GM12878 (cell line): ENCODE results near the gene CLEC19A. TPM values are rescaled to one million over a fixed set of nuclear protein-coding genes. Genes with fewer than 3 reads are reported as not detected.

ENCODE experiments used
- ATAC-seq: fragments of 200-7000 bp; cut with Tn5 transposase; 3 replicates; pipeline ENCODE4 v1.9.1; 2020; ENCODE audit warnings: mild to moderate bottlenecking, moderate library complexity
- BruUV-seq: library from RNA; stranded (reverse); fragments of 400-500 nt; replicated peaks from 2 replicates; lab custom pipeline; 2021; lab: Mats Ljungman, UMichigan
- CTCF ChIA-PET: fragments of 300-600 bp; sonication (Branson Sonifier 250); formaldehyde crosslinking; extraction: SDS; loops from one replicate; lab custom pipeline; 2021; ENCODE audit warnings: inconsistent platforms; lab: Yijun Ruan, JAX
- POLR2A ChIA-PET: fragments of 350-600 bp; formaldehyde crosslinking; extraction: SDS; loops from one replicate; lab custom pipeline; 2021; ENCODE audit warnings: inconsistent platforms; lab: Charles Lee
- RAD21 ChIA-PET: fragments of 300-600 bp; sonication (Branson Sonifier 250); formaldehyde crosslinking; loops from one replicate; lab custom pipeline; 2023; ENCODE audit warnings: antibody characterized with exemption; ENCODE audit not compliant: unreplicated experiment; lab: Charles Lee
- SMC1A ChIA-PET: fragments of 300-600 bp; sonication (Branson Sonifier 250); formaldehyde crosslinking; loops from one replicate; lab custom pipeline; 2023; ENCODE audit not compliant: unreplicated experiment, uncharacterized antibody; lab: Charles Lee
- DNase-seq: peaks from one replicate; pipeline ENCODE4 v3.0.0-alpha.2; 2011; ENCODE audit warnings: low read depth, low spot score
- FAIRE-seq: peaks from 3 replicates; lab custom pipeline; 2011; peaks lifted over from hg19 to GRCh38; lab: Jason Lieb, UNC
- H2AFZ ChIP-seq: 2 replicates; pipeline ENCODE4 v1.6.0; 2011; ENCODE audit warnings: low read depth, low read length, control low read depth; ENCODE audit not compliant: control insufficient read depth
- H3K27ac ChIP-seq: 2 replicates; pipeline ENCODE4 v1.5.1; 2011; ENCODE audit warnings: control low read depth; ENCODE audit not compliant: control insufficient read depth, insufficient read depth
- H3K27me3 ChIP-seq, 2 experiments: replicated peaks in 1 of 2; 2 replicates each; pipeline versions ENCODE4 v1.6.0 to v1.6.1; 2011; ENCODE audit warnings: low read length in 1 of 2; ENCODE audit not compliant: control insufficient read depth in 2 of 2, insufficient read depth in 2 of 2
- H3K36me3 ChIP-seq, 2 experiments: 2 replicates each; pipeline ENCODE4 v1.5.1; 2011; ENCODE audit warnings: low read length in 1 of 2; ENCODE audit not compliant: control insufficient read depth in 2 of 2, insufficient read depth in 2 of 2
- H3K4me1 ChIP-seq: 2 replicates; pipeline ENCODE4 v1.6.1; 2011; ENCODE audit warnings: mild to moderate bottlenecking, low read length, moderate library complexity, mixed read lengths; ENCODE audit not compliant: control insufficient read depth, insufficient read depth
- H3K4me2 ChIP-seq: 2 replicates; pipeline ENCODE4 v1.6.0; 2011; ENCODE audit warnings: control low read depth; ENCODE audit not compliant: control insufficient read depth, insufficient read depth
- H3K4me3 ChIP-seq: fragments of 200-600 bp; sonication (generic); 2 replicates; pipeline ENCODE4 v1.5.1; 2016
- H3K79me2 ChIP-seq: 2 replicates; pipeline ENCODE4 v1.6.0; 2011; ENCODE audit warnings: low read length; ENCODE audit not compliant: control insufficient read depth, insufficient read depth
- H3K9ac ChIP-seq: 2 replicates; pipeline ENCODE4 v1.8.0; 2011; ENCODE audit warnings: low read length, control low read depth, mixed read lengths; ENCODE audit not compliant: control insufficient read depth, insufficient read depth
- H3K9me3 ChIP-seq: replicated peaks from 3 replicates; pipeline ENCODE4 v1.5.1; 2011; ENCODE audit warnings: mild to moderate bottlenecking, low read length; ENCODE audit not compliant: control insufficient read depth, insufficient read depth
- H4K20me1 ChIP-seq: 2 replicates; pipeline ENCODE4 v1.6.0; 2011; ENCODE audit not compliant: control insufficient read depth, insufficient read depth
- CBX3 ChIP-seq: fragments of 200-600 bp; sonication (generic); IDR thresholded peaks from 2 replicates; pipeline ENCODE4 v1.6.1; 2016; ENCODE audit warnings: low read depth, borderline replicate concordance
- CBX5 ChIP-seq: sonication (generic); IDR thresholded peaks from 2 replicates; pipeline ENCODE4 v1.6.1; 2016; ENCODE audit warnings: low read depth, moderate library complexity, mild to moderate bottlenecking, inconsistent platforms
- CHD2 ChIP-seq: IDR thresholded peaks from 2 replicates; pipeline ENCODE4 v1.6.1; 2011; ENCODE audit warnings: low read depth, low read length, improper control_type of control experiment, borderline replicate concordance
- HCFC1 ChIP-seq: fragments of 150-350 bp; IDR thresholded peaks from 2 replicates; pipeline ENCODE4 v1.6.1; 2014; ENCODE audit warnings: low read length
- IKZF2 ChIP-seq, 2 experiments: fragments of 450-650 bp; IDR thresholded peaks; 2 replicates each; pipeline ENCODE4 v1.6.1; 2017; ENCODE audit warnings: mild to moderate bottlenecking in 2 of 2, moderate library complexity in 2 of 2
- IRF4 ChIP-seq: IDR thresholded peaks from 2 replicates; pipeline ENCODE4 v1.6.1; 2011; ENCODE audit warnings: low read depth, low read length
- MYC ChIP-seq: IDR thresholded peaks from 2 replicates; pipeline ENCODE4 v1.6.1; 2011; ENCODE audit warnings: mild to moderate bottlenecking, low read length, moderate library complexity, inconsistent platforms; ENCODE audit not compliant: insufficient read depth, insufficient replicate concordance, insufficient read length, severe bottlenecking
- PML ChIP-seq: IDR thresholded peaks from 2 replicates; pipeline ENCODE4 v1.6.1; 2012; ENCODE audit warnings: low read length, inconsistent platforms
- SMARCA5 ChIP-seq: fragments of 450-650 bp; IDR thresholded peaks from 2 replicates; pipeline ENCODE4 v1.6.1; 2017; ENCODE audit warnings: mild to moderate bottlenecking
- WGBS: methylation state at CpG from one replicate; pipeline ENCODE4 v1.1.6; 2016; ENCODE audit warnings: low lambda C conversion rate; ENCODE audit not compliant: insufficient replicate concordance, insufficient coverage; ENCODE audit errors: missing lambda C conversion rate; 5-methylcytosine and 5-hydroxymethylcytosine counted together
- in situ Hi-C: fragments of 300-500 bp; cut with MboI; formaldehyde crosslinking; loops from 9 replicates; pipeline ENCODE4 v1.14.3; 2018; ENCODE audit warnings: mixed read lengths
- intact Hi-C: fragments of 100-400 bp; cut with micrococcal nuclease; formaldehyde crosslinking; loops from one replicate; pipeline ENCODE4 v1.14.2; 2022; ENCODE audit not compliant: unreplicated experiment
- polyA plus RNA-seq, 11 experiments: library from polyadenylated mRNA; depleted of rRNA in 4 of 11; unstranded in 6 of 11; stranded (reverse) in 5 of 11; fragments of >200 nt; fragmentation: Nextera tagmentation in 4 of 11; fragmentation: Illumina TruSeq in 1 of 11; extraction: Ambion mirVana in 4 of 11; extraction: Trizol in 1 of 11; gene quantifications; 1 replicate in 1 of 11; 2 replicates in 10 of 11; pipeline versions ENCODE4 v1.2.1 to v1.2.3, GENCODE V29; 2011 to 2016; ENCODE audit warnings: inconsistent platforms in 2 of 11, missing spikeins in 2 of 11, low read depth in 1 of 11
- total RNA-seq, 4 experiments: library from RNA; depleted of rRNA in 3 of 4; stranded (reverse); fragments of >200 nt in 3 of 4; fragmentation: Illumina TruSeq in 1 of 4; extraction: Trizol in 1 of 4; gene quantifications; 2 replicates each; pipeline versions ENCODE4 v1.2.1 to v1.2.3, GENCODE V29; 2013 to 2021
- TF ChIP-seq, protein P1 (sequence below): IDR thresholded peaks from 2 replicates; pipeline ENCODE4 v1.6.1; 2011; ENCODE audit warnings: borderline replicate concordance, low read depth, mild to moderate bottlenecking, moderate library complexity, mixed read lengths, low read length; ENCODE audit not compliant: insufficient read depth; ENCODE audit errors: extremely low read length

CLEC19A gene
- total and polyA plus RNA-seq, 10 of the 15 experiments (the other 5 are each of a cell fraction or from before 2014, with no cell fraction given) = 0.03 TPM; not detected in 8

- CTCF ChIA-PET = no interaction called here
- in situ Hi-C loops = no loop called here
- ATAC-seq (no peak), FAIRE-seq (no peak), DNase-seq (no peak)
- no TSS peak for BruUV-seq
- Histone ChIP-seq H3K9me3 (peaks cover 6% of the 10 kb centered on the region; the same call in 2 of the 3 replicates), H3K4me1 (no peaks in the 10 kb centered on the region), H2AFZ (no peak overlapping the region), H3K4me3 (no peak overlapping the region), H3K9ac (no peak overlapping the region), H3K4me2 (no peak overlapping the region), H3K79me2 (no peaks in the 10 kb centered on the region), H3K27me3 (no peaks in the 10 kb centered on the region), H3K36me3 (no peaks in the 10 kb centered on the region), H3K27ac (no peak overlapping the region), H4K20me1 (no peaks in the 10 kb centered on the region)
- SMC1A ChIA-PET = interaction anchor here (0.5 to 1.1 kb wide), 4 partner anchors 13 to 205 kb away, joined by 3 read pairs; no protein-coding TSS in a partner anchor
- 62% methylated on average over 9 of the region's 9 CpGs for WGBS
- TF ChIP-seq CHD2 = no peak
- no peak for TF ChIP-seq CBX3
- TF ChIP-seq SMARCA5 = no peak
- TF ChIP-seq CBX5 = no peak
- no peak for TF ChIP-seq PML
- TF ChIP-seq MYC = no peak
- no peak for TF ChIP-seq IRF4
- TF ChIP-seq IKZF2 (IDR thresholded peaks at IDR 0.05) = no peak
- TF ChIP-seq HCFC1 = no peak
- TF ChIP-seq, protein P1, sequence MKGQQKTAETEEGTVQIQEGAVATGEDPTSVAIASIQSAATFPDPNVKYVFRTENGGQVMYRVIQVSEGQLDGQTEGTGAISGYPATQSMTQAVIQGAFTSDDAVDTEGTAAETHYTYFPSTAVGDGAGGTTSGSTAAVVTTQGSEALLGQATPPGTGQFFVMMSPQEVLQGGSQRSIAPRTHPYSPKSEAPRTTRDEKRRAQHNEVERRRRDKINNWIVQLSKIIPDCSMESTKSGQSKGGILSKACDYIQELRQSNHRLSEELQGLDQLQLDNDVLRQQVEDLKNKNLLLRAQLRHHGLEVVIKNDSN = no peak
- intact Hi-C loops = no loop called here
- POLR2A ChIA-PET = no interaction called here
- RAD21 ChIA-PET = no interaction called here
Observed at GRCh38 chr16:19265380-19265930, 20.1 kb upstream of the CLEC19A start.
